Spleen (tissue), 7 donors: ENCODE data around the gene BMP5.

Experiments used
- POLR2A ChIP-seq, 3 donors: fragments of 450-650 bp; IDR thresholded peaks; one replicate each; pipeline ENCODE4 v1.5.1; 2017; ENCODE audit warnings: antibody characterized with exemption in 3 of 3, mild to moderate bottlenecking in 1 of 3
- TF ChIP-seq, protein P1 (sequence below), 11 experiments: fragments of 200-600 bp in 7 of 11; fragments of 450-650 bp in 4 of 11; sonication (generic) in 4 of 11; IDR thresholded peaks in 8 of 11; conservative IDR thresholded peaks in 3 of 11; 1 replicate in 7 of 11; 2 replicates in 4 of 11; pipeline versions ENCODE4 v1.4.0 to v1.8.0; 2016 to 2021; ENCODE audit warnings: antibody characterized with exemption in 11 of 11, inconsistent platforms in 4 of 11, mild to moderate bottlenecking in 1 of 11
- donor health status: DM: no; HTN: no; CAD: no; lungs with moderate emphysema.
- donor health status: DM: no; HTN: no; CAD: no.
- donor health status: DM: no; HTN: no; CAD: no.

GRCh38 chr6:55756531-55757031 lies 118.8 kb downstream of the BMP5 start:
- TF ChIP-seq, protein P1, sequence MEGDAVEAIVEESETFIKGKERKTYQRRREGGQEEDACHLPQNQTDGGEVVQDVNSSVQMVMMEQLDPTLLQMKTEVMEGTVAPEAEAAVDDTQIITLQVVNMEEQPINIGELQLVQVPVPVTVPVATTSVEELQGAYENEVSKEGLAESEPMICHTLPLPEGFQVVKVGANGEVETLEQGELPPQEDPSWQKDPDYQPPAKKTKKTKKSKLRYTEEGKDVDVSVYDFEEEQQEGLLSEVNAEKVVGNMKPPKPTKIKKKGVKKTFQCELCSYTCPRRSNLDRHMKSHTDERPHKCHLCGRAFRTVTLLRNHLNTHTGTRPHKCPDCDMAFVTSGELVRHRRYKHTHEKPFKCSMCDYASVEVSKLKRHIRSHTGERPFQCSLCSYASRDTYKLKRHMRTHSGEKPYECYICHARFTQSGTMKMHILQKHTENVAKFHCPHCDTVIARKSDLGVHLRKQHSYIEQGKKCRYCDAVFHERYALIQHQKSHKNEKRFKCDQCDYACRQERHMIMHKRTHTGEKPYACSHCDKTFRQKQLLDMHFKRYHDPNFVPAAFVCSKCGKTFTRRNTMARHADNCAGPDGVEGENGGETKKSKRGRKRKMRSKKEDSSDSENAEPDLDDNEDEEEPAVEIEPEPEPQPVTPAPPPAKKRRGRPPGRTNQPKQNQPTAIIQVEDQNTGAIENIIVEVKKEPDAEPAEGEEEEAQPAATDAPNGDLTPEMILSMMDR (IDR thresholded peaks at IDR 0.05 in 8 of 11, conservative IDR thresholded peaks at IDR 0.05 in 3 of 11) = no peak
- TF ChIP-seq POLR2A (IDR thresholded peaks at IDR 0.05) = no peak
